Ascending aorta (tissue), 2 donors: ENCODE results near the gene ST8SIA4. TPM values are rescaled to one million over a fixed set of nuclear protein-coding genes. Genes with fewer than 3 reads are reported as not detected.
A peak's percentile ranks its signal among the peaks of the same experiment; 100 is the strongest.

ENCODE experiments used
- DNase-seq, 2 donors: peaks; one replicate each; pipeline ENCODE4 v3.0.0-alpha.2; 2019; ENCODE audit warnings: low spot score in 2 of 2
- H3K27ac ChIP-seq, 2 donors: fragments of 200-600 bp; sonication (generic); one replicate each; pipeline ENCODE4 v1.5.1; 2016 to 2017; ENCODE audit warnings: mild to moderate bottlenecking in 1 of 2
- H3K27me3 ChIP-seq: fragments of 200-600 bp; sonication (generic); one replicate; pipeline ENCODE4 v1.5.1; 2017
- H3K36me3 ChIP-seq, 2 donors: fragments of 200-600 bp; sonication (generic); one replicate each; pipeline ENCODE4 v1.5.1; 2016
- H3K4me1 ChIP-seq, 2 donors: fragments of 200-600 bp; sonication (generic); one replicate each; pipeline ENCODE4 v1.5.1; 2016 to 2017; ENCODE audit warnings: mild to moderate bottlenecking in 1 of 2
- H3K4me3 ChIP-seq, 2 donors: fragments of 200-600 bp; sonication (generic); one replicate each; pipeline ENCODE4 v1.5.1; 2016 to 2017; ENCODE audit warnings: mild to moderate bottlenecking in 1 of 2
- H3K9me3 ChIP-seq, 2 donors: fragments of 200-600 bp; sonication (generic); one replicate each; pipeline ENCODE4 v1.5.1; 2016
- intact Hi-C: fragments of 100-400 bp; cut with DNase I; formaldehyde crosslinking; loops from one replicate; pipeline ENCODE4 v1.15.1; 2023
- total RNA-seq: library from RNA; depleted of rRNA; stranded (reverse); fragments of >200 nt; gene quantifications from one replicate; pipeline ENCODE4 v1.1.0, GENCODE V29; 2016
- TF ChIP-seq, protein P1 (sequence below), 3 experiments: fragments of 200-600 bp in 2 of 3; fragments of 450-650 bp in 1 of 3; sonication (generic) in 2 of 3; IDR thresholded peaks; one replicate each; pipeline ENCODE4 v1.5.1; 2016 to 2019; ENCODE audit warnings: antibody characterized with exemption in 3 of 3, mild to moderate bottlenecking in 1 of 3, moderate library complexity in 1 of 3

ST8SIA4 gene
- total RNA-seq, 1 donor from 2014 or later, result 15.6 TPM

DNA sequence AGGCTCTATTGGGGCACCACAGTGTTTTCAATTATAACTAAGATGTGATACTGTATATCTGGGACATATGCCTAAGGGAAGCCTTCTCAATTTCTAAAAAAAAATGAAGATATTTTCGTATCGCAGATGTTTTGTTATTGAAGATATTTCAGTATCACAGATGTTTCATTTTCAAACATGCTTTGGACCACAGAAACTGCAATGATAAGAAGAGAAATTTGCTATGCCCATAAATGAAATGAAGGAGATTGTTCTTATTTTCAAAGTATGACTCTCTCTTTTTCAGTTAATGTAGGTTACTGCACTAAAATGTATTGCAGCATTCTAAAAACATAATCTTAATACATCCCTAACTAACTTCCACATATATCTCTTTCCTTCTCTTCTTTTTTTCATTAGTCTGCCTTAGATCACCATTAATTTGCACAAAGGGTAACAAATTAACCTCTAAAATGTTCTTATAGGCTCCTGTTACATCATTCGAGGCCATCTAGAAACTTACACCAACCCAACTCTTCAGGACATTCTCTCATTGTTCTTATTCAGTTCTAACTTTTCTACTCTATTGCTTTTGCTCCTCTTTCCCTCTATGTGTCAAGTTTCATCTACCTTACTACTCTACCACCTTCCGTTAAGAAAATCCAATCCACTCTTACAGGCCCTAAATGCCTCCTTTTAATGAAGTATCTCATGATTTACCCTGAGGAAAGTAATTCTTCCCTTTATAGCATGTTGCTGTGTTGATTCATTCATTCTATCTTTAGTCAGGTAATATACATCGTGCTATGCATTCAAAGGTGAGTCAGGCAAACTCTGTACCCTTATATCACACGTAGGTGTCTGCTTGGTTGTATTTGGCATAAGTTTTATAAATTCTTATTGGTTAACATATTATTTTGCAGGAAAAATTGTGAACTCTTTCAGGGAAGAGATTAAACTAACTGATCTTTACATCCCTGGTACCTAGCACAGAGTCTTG lies 70.5 kb downstream of the ST8SIA4 start:
- Histone ChIP-seq H3K9me3 (no peaks in the 10 kb centered on the region), H3K4me1 (no peaks in the 10 kb centered on the region), H3K27me3 (no peaks in the 10 kb centered on the region), H3K27ac (no peak overlapping the region), H3K4me3 (no peak overlapping the region), H3K36me3 (no peaks in the 10 kb centered on the region)
- no peak for DNase-seq
- intact Hi-C loops, result no loop called here
- TF ChIP-seq, protein P1, sequence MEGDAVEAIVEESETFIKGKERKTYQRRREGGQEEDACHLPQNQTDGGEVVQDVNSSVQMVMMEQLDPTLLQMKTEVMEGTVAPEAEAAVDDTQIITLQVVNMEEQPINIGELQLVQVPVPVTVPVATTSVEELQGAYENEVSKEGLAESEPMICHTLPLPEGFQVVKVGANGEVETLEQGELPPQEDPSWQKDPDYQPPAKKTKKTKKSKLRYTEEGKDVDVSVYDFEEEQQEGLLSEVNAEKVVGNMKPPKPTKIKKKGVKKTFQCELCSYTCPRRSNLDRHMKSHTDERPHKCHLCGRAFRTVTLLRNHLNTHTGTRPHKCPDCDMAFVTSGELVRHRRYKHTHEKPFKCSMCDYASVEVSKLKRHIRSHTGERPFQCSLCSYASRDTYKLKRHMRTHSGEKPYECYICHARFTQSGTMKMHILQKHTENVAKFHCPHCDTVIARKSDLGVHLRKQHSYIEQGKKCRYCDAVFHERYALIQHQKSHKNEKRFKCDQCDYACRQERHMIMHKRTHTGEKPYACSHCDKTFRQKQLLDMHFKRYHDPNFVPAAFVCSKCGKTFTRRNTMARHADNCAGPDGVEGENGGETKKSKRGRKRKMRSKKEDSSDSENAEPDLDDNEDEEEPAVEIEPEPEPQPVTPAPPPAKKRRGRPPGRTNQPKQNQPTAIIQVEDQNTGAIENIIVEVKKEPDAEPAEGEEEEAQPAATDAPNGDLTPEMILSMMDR (IDR thresholded peaks at IDR 0.05), result no peak

DNA sequence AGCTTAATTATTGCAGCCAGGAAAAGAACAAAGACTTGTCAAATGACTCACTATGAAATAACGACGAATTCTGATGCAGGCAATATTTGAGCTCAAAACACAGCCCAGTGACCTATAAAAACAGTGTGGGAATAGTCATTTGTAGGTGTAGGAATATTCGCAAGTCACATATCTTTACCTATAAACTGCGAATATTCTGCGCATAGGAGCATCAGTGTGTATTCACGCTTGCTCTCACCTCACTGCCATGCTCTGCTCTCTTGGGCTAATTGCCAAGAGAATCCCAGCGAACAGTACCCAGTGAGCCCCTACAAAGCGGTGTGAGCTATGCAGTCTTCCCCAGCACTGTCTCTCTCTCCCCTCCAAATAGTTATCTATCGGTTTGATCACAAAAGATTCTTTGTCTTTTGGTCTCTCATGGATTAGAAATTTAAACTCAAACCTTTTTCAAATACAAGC lies 74.2 kb downstream of the ST8SIA4 start:
- H3K4me3 ChIP-seq, result no peak overlapping the region
- no peaks in the 10 kb centered on the region for H3K36me3 ChIP-seq
- no peaks in the 10 kb centered on the region for H3K9me3 ChIP-seq
- no peak for DNase-seq
- H3K4me1 ChIP-seq, result no peaks in the 10 kb centered on the region
- no peaks in the 10 kb centered on the region for H3K27me3 ChIP-seq
- intact Hi-C loops, result no loop called here
- H3K27ac ChIP-seq, result no peak overlapping the region
- TF ChIP-seq, protein P1 (IDR thresholded peaks at IDR 0.05), result no peak

DNA sequence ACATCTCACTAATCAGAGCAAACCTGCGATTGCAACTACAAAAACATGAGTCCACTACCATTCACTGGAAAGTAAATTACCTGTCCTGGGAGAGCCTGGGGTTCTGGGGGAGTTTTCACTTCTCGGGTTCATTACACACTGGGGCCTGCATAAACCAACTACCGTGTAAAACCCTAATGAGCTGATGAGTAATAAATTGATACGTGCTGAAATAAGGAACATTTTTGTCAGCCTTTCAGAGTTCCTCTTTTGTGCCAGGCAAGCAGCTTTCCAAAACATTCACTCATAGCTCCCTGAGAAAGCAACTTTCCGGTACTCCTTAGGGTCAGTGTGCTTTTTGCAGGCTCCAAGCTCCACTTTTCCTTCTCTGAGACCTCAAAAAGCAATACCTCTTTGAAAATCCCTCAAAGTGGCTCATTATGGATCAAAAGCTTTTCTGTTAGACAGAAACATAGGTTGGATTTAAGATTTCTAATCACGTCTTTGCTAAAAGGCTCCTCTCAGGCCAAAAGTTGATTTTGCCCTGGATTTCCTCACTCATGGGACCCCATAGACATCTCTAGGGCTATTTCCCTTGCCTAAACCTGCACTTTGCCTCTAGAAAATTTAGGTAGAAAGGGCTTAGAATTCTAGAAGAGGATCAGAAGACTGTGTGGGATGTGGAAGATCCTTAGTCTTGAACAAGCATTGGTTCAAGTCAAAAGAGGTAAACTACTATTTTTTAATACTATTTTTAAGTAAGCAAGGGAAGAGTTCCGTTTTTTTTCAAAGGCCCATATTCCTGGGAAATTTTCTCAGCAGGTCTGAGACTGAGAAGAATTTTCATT lies 74.8 kb downstream of the ST8SIA4 start:
- H3K36me3 ChIP-seq, result no peaks in the 10 kb centered on the region
- intact Hi-C loops, result no loop called here
- no peaks in the 10 kb centered on the region for H3K4me1 ChIP-seq
- H3K4me3 ChIP-seq, result no peak overlapping the region
- no peaks in the 10 kb centered on the region for H3K9me3 ChIP-seq
- peak overlapping the region in 1 of 2 donors; percentile 45 for H3K27ac ChIP-seq
- no peaks in the 10 kb centered on the region for H3K27me3 ChIP-seq
- no peak for DNase-seq
- TF ChIP-seq, protein P1 (IDR thresholded peaks at IDR 0.05), result no peak

DNA sequence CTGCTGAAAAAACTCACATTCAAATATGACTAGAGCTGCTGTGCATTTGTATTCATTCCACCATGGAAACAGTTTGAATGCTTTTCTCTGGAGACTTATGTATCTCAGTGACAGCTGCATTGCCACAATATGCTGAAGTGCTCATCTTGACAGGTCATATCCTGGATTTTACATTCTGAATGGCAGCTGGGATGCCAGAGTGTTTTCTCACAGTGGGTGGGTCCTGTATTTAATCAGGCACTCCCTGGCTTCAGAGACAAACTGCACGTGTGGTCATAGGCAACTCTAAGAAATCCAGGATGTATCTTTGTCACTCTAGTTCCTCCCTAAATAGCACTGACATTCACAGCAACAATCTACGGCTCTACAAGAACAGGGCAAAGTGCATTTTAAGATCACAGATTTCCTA lies 75.6 kb downstream of the ST8SIA4 start:
- H3K4me1 ChIP-seq, result no peaks in the 10 kb centered on the region

DNA sequence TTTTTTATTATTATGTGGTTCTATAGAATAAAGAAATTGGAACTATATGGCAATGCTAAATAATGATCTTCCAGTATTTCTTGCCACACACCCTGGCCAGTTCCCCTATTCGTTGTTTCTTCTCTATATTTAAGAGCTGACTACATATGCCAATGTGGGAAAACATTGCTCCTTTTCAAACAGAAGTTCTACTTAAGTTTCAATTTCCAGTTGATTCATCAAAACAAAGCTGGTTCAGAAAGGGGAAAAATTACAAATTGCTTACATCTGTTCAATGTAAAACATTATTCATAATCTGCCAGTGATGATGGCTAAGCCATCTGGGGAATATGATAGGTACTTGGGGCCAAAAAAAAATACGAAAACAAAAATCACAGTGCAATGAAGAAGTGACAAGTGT lies 76.9 kb downstream of the ST8SIA4 start:
- DNase-seq, result no peak
- intact Hi-C loops, result no loop called here
- no peaks in the 10 kb centered on the region for H3K4me1 ChIP-seq
- TF ChIP-seq, protein P1 (IDR thresholded peaks at IDR 0.05), result no peak
- H3K36me3 ChIP-seq, result no peaks in the 10 kb centered on the region
- H3K27ac ChIP-seq, result no peak overlapping the region
- H3K27me3 ChIP-seq, result no peaks in the 10 kb centered on the region
- H3K4me3 ChIP-seq, result no peak overlapping the region
- no peaks in the 10 kb centered on the region for H3K9me3 ChIP-seq

More for the DNA sequence above, 75.6 kb downstream of the ST8SIA4 start:
- TF ChIP-seq, protein P1 (IDR thresholded peaks at IDR 0.05), result no peak
- no peak overlapping the region for H3K27ac ChIP-seq
- H3K27me3 ChIP-seq, result no peaks in the 10 kb centered on the region
- no peaks in the 10 kb centered on the region for H3K36me3 ChIP-seq
- H3K4me3 ChIP-seq, result no peak overlapping the region
- DNase-seq, result no peak
- intact Hi-C loops, result no loop called here
- H3K9me3 ChIP-seq, result no peaks in the 10 kb centered on the region
